Peyer's patch (tissue), 4 donors: ENCODE measurements around the gene AKR1C4. TPM values are rescaled to one million over a fixed set of nuclear protein-coding genes. Genes with fewer than 3 reads are reported as not detected.
"Not testable (repeated sequence)": the region's sequence is repeated elsewhere in the genome, so short reads cannot be mapped to it uniquely, and the experiment has no call there.

ENCODE experiments used
- DNase-seq, 3 donors: peaks; one replicate each; pipeline ENCODE4 v3.0.0-alpha.2; 2017 to 2019
- H3K27ac ChIP-seq, 4 donors: fragments of 200-600 bp; sonication (generic); one replicate each; pipeline ENCODE4 v1.5.1; 2016 to 2019
- H3K27me3 ChIP-seq, 2 donors: fragments of 200-600 bp; sonication (generic); one replicate each; pipeline ENCODE4 v1.5.1; 2019
- H3K36me3 ChIP-seq, 3 donors: fragments of 200-600 bp; sonication (generic); one replicate each; pipeline ENCODE4 v1.5.1; 2016 to 2019
- H3K4me1 ChIP-seq, 4 donors: fragments of 200-600 bp; sonication (generic); one replicate each; pipeline ENCODE4 v1.5.1; 2016 to 2019
- H3K4me3 ChIP-seq, 4 donors: fragments of 200-600 bp; sonication (generic); 1 replicate in 3 of 4; 2 replicates in 1 of 4; pipeline ENCODE4 v1.5.1; 2016 to 2019; ENCODE audit warnings: mild to moderate bottlenecking in 1 of 4
- H3K9me3 ChIP-seq, 4 donors: fragments of 200-600 bp; sonication (generic); one replicate each; pipeline ENCODE4 v1.5.1; 2016 to 2019; ENCODE audit warnings: mild to moderate bottlenecking in 1 of 4
- POLR2A ChIP-seq, 2 donors: fragments of 450-650 bp; IDR thresholded peaks; one replicate each; pipeline ENCODE4 v1.5.1; 2017; ENCODE audit warnings: antibody characterized with exemption in 2 of 2, mild to moderate bottlenecking in 2 of 2, moderate library complexity in 2 of 2
- total RNA-seq, 4 donors: library from RNA; depleted of rRNA; stranded (reverse); fragments of >200 nt; gene quantifications; one replicate each; pipeline ENCODE4 v1.1.0, GENCODE V29; 2016
- TF ChIP-seq, protein P1 (sequence below), 6 experiments: fragments of 450-650 bp in 4 of 6; fragments of 200-600 bp in 2 of 6; sonication (generic) in 1 of 6; IDR thresholded peaks; one replicate each; pipeline ENCODE4 v1.5.1; 2017 to 2019; ENCODE audit warnings: antibody characterized with exemption in 6 of 6, mild to moderate bottlenecking in 3 of 6, moderate library complexity in 1 of 6

Gene AKR1C4
- total RNA-seq, 4 donors from 2014 or later, result 1.1 TPM; not detected in 3

DNA sequence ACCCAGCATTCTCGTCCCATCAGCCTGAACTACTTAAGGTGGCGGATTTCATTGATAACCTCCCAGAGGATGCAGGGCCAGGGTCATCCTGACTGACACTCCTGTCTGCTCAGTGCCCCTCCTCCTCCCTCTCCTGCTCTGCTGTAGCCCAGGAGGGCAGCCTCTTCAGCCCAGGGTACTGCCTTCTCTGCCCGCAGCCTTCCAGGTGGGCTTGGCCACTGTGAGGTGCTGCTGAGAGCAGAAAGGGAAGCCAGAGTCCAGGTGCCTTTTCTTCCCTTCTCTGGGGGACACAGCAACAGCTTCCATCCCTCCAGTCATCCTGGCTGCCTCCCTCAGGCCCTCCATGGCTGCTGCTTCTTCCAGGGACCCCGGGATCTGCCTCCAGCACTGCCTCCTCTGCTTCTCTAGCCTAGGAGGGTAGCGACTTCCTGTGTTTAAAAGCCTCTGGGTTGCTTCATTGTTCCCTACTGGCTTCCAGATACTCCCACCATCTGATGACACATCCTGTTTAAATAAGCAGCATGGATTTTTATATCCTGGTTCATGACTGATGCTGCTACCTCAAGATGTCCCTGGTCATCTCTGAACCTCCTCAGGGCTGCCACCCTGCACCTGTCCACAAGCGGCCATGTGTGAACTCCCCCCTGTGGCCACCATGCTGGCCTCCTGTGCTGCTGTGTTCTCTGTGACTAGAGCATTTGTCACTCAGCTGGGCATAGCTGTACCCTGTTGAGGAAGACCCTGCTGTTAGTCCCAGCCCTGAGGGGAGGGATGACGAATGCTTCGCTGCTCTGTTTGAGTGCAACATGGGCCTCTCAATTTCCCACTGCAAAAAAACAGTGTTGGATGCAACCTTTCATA is 55.8 kb downstream of the AKR1C4 start:
- Histone ChIP-seq H3K4me3 (no peak overlapping the region), H3K27ac (no peak overlapping the region), H3K9me3 (no peaks in the 10 kb centered on the region), H3K4me1 (no peaks in the 10 kb centered on the region), H3K36me3 (no peaks in the 10 kb centered on the region), H3K27me3 (no peaks in the 10 kb centered on the region)
- DNase-seq, result no peak
- TF ChIP-seq, protein P1, sequence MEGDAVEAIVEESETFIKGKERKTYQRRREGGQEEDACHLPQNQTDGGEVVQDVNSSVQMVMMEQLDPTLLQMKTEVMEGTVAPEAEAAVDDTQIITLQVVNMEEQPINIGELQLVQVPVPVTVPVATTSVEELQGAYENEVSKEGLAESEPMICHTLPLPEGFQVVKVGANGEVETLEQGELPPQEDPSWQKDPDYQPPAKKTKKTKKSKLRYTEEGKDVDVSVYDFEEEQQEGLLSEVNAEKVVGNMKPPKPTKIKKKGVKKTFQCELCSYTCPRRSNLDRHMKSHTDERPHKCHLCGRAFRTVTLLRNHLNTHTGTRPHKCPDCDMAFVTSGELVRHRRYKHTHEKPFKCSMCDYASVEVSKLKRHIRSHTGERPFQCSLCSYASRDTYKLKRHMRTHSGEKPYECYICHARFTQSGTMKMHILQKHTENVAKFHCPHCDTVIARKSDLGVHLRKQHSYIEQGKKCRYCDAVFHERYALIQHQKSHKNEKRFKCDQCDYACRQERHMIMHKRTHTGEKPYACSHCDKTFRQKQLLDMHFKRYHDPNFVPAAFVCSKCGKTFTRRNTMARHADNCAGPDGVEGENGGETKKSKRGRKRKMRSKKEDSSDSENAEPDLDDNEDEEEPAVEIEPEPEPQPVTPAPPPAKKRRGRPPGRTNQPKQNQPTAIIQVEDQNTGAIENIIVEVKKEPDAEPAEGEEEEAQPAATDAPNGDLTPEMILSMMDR (IDR thresholded peaks at IDR 0.05), result no peak
- no peak for TF ChIP-seq POLR2A (IDR thresholded peaks at IDR 0.05)

DNA sequence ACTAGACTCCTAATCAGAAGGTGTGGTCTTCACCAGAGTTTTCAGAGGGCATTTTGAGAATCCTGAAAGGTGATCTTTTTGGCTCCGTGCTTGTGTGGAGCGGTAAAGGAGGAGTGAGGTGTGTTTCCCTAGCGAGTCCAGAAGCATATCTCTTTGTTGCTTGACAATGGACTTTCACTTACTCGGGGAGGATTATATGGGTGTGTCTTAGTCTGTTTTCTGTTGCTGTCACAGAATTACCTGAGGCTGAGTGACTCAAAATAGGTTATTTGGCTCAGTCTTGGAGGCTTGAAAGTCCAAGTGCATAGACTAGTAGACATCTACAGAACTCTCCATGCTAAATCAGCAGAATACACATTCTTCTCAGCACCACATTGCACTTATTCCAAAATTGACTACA is 57.9 kb downstream of the AKR1C4 start:
- Histone ChIP-seq H3K27ac (peak overlapping the region in 1 of 4 donors; percentile 21), H3K27me3 (no peaks in the 10 kb centered on the region), H3K36me3 (no peaks in the 10 kb centered on the region), H3K9me3 (no peaks in the 10 kb centered on the region), H3K4me1 (no peaks in the 10 kb centered on the region), H3K4me3 (no peak overlapping the region)
- DNase-seq, result no peak
- TF ChIP-seq, protein P1 (IDR thresholded peaks at IDR 0.05), result no peak
- TF ChIP-seq POLR2A (IDR thresholded peaks at IDR 0.05), result no peak

DNA sequence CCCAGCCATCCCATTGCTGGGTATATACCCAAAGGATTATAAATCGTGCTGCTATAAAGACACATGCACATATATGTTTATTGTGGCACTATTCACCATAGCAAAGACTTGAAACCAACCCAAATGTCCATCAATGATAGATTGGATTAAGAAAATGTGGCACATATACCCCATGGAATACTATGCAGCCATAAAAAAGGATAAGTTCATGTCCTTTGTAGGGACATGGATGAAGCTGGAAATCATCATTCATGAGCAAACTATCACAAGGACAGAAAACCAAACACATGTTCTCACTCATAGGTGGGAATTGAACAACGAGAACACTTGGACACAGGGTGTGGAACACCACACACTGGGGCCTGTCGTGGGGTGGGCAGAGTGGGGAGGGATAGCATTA is 61.1 kb downstream of the AKR1C4 start:
- H3K36me3 ChIP-seq, result not testable (repeated sequence)

DNA sequence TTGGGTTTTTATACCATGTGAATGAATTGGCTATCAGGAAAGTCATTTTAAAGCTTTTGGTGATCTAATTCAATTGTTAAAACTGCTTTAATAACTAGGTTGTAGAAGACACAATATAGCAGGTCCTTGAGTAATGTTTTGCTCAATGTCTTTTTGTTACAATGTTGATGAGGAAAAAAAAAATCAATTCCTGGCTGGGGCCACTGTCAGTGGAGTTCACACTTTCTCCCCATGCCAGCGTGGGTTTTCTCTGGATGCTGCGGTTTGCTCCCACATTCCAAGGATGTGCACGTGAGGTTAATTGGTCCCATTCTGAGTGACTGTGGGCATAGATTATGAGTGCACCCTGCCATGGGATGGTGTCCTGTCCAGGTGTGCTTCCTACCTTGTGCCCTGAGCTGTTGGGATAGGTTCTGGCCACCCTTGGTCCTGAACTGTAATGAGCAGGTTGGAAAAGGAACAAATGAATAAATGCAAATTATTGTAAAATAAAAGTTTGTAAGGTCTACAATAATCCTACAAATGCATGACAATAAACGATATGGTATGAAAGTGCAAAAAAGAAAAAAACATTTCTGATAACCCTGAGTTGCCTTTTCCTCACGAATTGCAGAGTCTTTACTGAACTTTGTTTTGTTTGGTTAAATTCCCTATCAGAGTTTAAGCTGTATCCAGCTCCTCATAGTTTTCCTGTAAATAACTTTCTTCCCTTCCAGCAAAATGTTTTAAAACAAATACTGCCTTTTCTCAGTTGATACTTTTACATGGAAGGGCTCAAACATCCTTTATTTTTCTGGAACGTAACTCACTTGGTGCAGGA is 62.7 kb downstream of the AKR1C4 start:
- H3K27ac ChIP-seq, result no peak overlapping the region
- H3K36me3 ChIP-seq, result no peaks in the 10 kb centered on the region
- TF ChIP-seq, protein P1 (IDR thresholded peaks at IDR 0.05), result no peak
- TF ChIP-seq POLR2A (IDR thresholded peaks at IDR 0.05), result no peak
- no peak overlapping the region for H3K4me3 ChIP-seq
- no peaks in the 10 kb centered on the region for H3K9me3 ChIP-seq
- no peaks in the 10 kb centered on the region for H3K4me1 ChIP-seq
- DNase-seq, result no peak
- H3K27me3 ChIP-seq, result no peaks in the 10 kb centered on the region

More for the DNA sequence above, 61.1 kb downstream of the AKR1C4 start:
- not testable (repeated sequence) for DNase-seq, H3K27ac ChIP-seq, H3K4me1 ChIP-seq, H3K27me3 ChIP-seq, H3K4me3 ChIP-seq, H3K9me3 ChIP-seq

DNA sequence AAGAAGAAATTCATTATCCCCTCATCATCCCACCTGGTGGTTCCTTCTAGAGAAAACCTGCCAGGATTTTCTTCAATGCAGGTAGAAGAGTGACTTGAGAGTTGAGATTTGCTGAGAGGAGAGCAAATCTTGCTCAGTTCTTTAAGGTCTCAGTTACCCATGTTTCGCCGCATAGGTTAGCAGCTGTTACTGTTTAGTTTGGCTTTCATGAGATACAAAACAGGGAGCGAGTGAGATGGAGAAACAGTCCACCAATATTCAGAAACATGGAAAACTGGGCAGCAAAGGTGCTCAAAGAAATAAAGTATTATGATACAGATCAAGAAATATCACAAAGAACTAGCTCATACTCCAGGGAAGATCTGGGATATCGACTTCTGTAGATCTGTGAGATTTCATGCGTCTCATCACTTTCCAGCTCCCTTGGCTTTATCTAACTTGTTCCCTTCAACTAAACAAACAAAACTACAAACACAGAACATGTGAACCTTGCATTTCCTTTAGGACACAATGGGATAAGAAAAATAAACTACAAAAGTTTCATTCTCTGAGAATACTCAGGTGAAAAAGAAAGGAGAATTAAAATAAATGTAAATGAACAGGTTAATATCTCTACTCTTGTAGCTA is 63.4 kb downstream of the AKR1C4 start:
- Histone ChIP-seq H3K4me3 (no peak overlapping the region), H3K9me3 (no peaks in the 10 kb centered on the region), H3K27ac (no peak overlapping the region), H3K36me3 (no peaks in the 10 kb centered on the region), H3K27me3 (no peaks in the 10 kb centered on the region), H3K4me1 (no peaks in the 10 kb centered on the region)
- DNase-seq, result no peak
- TF ChIP-seq POLR2A (IDR thresholded peaks at IDR 0.05), result no peak
- TF ChIP-seq, protein P1 (IDR thresholded peaks at IDR 0.05), result no peak
